Spleen (tissue), 7 donors: ENCODE data around the gene YPEL1.

Source experiments
- CTCF ChIP-seq, 11 experiments: fragments of 200-600 bp in 7 of 11; fragments of 450-650 bp in 4 of 11; sonication (generic) in 4 of 11; IDR thresholded peaks in 8 of 11; conservative IDR thresholded peaks in 3 of 11; 1 replicate in 7 of 11; 2 replicates in 4 of 11; pipeline versions ENCODE4 v1.4.0 to v1.8.0; 2016 to 2021; ENCODE audit warnings: antibody characterized with exemption in 11 of 11, inconsistent platforms in 4 of 11, mild to moderate bottlenecking in 1 of 11
- POLR2A ChIP-seq, 3 donors: fragments of 450-650 bp; IDR thresholded peaks; one replicate each; pipeline ENCODE4 v1.5.1; 2017; ENCODE audit warnings: antibody characterized with exemption in 3 of 3, mild to moderate bottlenecking in 1 of 3
- POLR2AphosphoS5 ChIP-seq, 3 donors: sonication (generic); formaldehyde crosslinking; IDR thresholded peaks; one replicate each; pipeline ENCODE4 v1.5.1; 2017; ENCODE audit warnings: antibody characterized with exemption in 3 of 3
- donor health status: DM: no; HTN: no; CAD: no; lungs with moderate emphysema.
- donor health status: DM: no; HTN: no; CAD: no.
- donor health status: DM: no; HTN: no; CAD: no.

GRCh38 chr22:21736948-21737347, 1.4 kb upstream of the YPEL1 start:
- TF ChIP-seq CTCF (IDR thresholded peaks at IDR 0.05 in 8 of 11, conservative IDR thresholded peaks at IDR 0.05 in 3 of 11): no peak
- no peak for TF ChIP-seq POLR2A (IDR thresholded peaks at IDR 0.05)
- no peak for TF ChIP-seq POLR2AphosphoS5 (IDR thresholded peaks at IDR 0.05)
